HS-27A (cell line): Measurements from ENCODE around the gene FRMD4A.
"Not testable (repeated sequence)": the region's sequence is repeated elsewhere in the genome, so short reads cannot be mapped to it uniquely, and the experiment has no call there.

Source experiments
- DNase-seq: peaks from one replicate; pipeline ENCODE4 v3.0.0-alpha.2; 2012; ENCODE audit warnings: low read depth, missing footprints

FRMD4A gene

GRCh38 chr10:13848520-13849445, 481.9 kb downstream of the FRMD4A start:
- DNase-seq, result no peak

DNA sequence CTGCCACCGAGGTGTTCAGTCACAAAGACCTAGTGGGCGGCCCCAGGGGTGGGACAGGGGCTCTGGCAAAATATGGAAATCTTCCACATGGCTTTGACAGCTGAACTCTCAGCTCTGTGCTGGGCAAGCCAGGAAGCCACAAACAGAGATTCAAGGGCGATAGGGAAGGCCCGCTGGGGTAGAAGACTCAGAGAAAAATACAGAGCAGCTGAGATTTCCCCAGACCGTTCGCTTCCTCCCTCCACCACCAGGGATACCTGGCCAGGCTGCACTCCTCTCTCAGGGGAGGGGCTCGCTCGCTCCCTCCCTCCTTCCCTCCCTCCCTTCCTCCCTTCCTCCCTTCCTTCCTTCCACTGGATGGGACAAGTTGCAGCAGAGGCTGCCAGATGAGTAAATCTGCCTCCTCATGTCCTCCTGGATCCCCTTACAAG, 483.5 kb downstream of the FRMD4A start:
- DNase-seq, result no peak

- no peak for DNase-seq
Observed at GRCh38 chr10:13845897-13846296, 484.8 kb downstream of the FRMD4A start.

GRCh38 chr10:13844651-13845050, 486.1 kb downstream of the FRMD4A start:
- no peak for DNase-seq

- no peak for DNase-seq
Observed at GRCh38 chr10:13842117-13842516, 488.6 kb downstream of the FRMD4A start.

GRCh38 chr10:13840036-13840435, 490.7 kb downstream of the FRMD4A start:
- no peak for DNase-seq

DNA sequence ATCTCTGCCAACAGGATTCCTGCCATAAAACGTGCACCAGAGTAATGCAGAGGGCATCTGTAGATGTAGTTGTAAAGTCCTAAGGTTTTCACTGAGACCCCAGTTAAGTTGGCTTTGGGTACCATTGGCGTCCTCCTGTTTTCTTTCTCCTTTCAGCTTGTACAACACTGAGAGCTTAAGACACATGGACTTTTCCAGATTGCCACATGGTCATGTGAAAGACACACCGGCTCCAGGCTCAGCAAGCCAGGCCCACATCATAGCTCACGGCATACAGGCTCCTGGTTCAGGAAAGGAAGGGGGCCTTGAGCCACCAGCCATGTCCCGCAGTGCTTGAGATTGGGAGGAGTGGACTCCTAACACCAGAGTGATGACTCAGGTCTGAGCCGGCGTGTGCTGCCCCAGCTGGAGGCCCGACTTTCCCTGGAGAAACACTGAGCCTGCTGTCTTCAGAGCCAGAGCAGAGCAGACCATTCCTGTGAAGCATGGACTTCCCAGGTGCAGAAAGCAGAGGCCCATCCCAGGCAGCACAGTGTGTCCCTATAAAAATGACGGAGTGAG, 491.2 kb downstream of the FRMD4A start:
- no peak for DNase-seq

- DNase-seq, result no peak
Observed at GRCh38 chr10:13839030-13839429, 491.7 kb downstream of the FRMD4A start.

GRCh38 chr10:13837966-13838365, 492.8 kb downstream of the FRMD4A start:
- no peak for DNase-seq

- no peak for DNase-seq
Observed at GRCh38 chr10:13834581-13835286, 496.0 kb downstream of the FRMD4A start.

- DNase-seq, result no peak
Observed at GRCh38 chr10:13831711-13832141, 499.0 kb downstream of the FRMD4A start.

DNA sequence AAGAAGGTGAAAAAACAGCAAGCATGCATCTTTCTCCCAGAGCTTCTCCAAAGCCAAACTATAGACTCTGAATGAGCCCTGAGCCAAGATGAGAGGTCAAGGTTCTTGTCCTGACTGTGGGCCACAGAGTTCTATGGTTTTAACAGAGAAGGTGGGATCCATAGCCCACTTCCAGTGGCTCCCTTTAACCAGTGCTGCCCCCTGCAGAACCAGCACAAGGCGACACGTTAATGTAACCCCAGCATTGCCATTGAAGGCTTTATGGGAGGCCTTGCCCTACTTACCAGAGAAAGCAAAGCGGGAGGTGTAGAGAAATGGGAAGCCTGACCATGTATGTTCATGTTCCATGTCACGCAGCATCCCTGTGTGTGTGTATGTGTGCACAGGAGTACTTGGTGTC, 500.3 kb downstream of the FRMD4A start:
- no peak for DNase-seq

GRCh38 chr10:13829790-13830189, 500.9 kb downstream of the FRMD4A start:
- no peak for DNase-seq

- not testable (repeated sequence) for DNase-seq
Observed at GRCh38 chr10:13828284-13828683, 502.4 kb downstream of the FRMD4A start.

DNA sequence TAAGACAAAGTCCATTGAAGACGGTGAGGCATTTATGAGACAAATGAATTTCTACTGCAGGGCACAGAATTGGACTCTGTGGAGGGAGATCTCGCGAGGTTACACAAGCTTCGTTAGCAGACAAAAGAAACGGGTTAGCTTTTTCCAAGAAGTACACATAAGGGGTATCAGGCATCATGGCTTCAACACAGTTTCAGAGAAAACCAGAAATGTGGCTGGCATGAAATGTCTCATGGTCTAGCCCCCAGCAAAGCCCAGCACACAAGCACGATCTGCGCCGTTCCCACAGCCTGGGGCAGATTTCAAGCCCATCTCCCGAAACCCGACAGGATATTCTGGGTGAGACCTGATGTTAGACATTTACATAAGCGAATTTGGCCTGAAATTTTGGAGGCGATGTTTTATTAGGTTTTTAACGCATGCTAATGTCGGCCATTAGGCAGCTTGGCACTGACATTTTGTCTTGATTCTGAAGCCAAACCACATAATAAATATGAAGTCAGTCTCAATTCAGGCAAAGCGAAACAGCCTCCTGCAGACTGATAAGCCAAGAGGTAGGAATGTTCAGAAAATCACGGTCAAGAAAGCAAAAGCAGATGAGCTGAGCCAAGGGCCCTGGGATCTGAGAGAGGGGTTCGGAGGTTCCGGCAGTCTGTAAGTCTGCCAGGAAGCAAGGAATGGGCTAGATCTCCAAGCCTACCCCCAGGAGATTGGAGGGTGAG, 503.5 kb downstream of the FRMD4A start:
- DNase-seq, result no peak

- DNase-seq, result no peak
Observed at GRCh38 chr10:13823709-13824405, 506.9 kb downstream of the FRMD4A start.

- no peak for DNase-seq
Observed at GRCh38 chr10:13823096-13823708, 507.5 kb downstream of the FRMD4A start.

DNA sequence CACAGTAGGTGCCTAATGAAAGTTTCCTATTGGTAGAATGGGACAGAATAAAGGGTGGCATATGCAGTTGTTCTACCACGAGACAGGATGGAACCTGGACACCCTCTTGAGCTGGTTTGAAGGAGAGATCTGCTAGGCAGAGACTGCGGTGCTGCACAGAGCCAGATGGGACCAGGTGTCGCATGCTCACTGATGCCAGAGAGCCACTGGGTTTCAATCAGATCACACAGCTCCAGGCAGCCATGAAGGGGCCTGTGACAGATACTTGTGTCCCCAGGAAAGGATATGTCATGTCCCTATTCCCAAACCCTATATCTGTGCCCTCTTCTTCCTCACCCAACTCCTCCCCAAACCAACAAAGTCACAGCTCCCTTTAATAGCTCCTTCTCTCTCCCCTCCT, 508.2 kb downstream of the FRMD4A start:
- no peak for DNase-seq

GRCh38 chr10:13820964-13821337, 509.8 kb downstream of the FRMD4A start:
- DNase-seq, result no peak

DNA sequence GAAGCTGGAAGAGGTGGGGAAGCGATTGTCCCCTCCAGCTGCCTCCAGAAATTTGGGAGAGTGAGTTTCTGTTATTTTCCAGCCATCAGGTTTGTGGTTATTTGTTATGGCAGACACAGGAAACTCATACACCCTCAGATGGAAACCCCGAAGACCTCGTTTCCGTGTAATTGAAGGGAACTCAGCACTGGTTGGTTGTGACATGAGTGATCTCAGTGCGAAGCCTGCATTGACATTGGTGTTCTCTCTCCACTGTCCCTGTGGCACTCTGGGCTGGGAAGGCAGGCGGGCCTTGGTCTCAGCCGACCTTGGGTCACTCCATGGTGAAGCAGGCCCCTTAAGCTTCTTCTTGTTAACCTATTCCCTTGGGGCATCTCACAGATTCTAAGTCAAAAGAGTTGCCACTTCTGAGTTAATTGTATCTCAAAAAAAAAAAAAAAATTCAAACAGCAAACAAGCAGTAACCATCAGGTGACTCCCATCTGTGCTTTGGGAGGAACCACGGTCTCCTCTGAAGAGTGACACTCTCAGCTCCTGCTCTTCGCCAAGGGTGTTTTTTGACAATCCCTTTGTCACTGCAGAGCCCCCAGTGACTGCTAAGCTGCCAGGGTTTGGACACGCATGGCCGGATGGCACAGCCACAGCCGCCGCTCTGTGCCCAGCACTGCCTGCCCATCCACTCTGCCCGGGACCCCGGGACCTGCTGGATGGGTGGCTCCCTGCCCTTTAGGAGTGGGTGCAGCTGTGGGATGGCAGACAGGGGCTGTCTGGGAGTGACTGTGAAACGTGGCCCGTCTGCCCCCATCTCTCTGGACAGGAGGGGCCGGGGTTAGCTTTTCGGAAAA, 510.4 kb downstream of the FRMD4A start:
- DNase-seq, result no peak
